Activated CD8-positive, alpha-beta memory T cell treated with anti-CD3 and anti-CD28 coated beads for 48 hours (primary cell): ENCODE measurements around the gene DOK3.
A peak's percentile ranks its signal among the peaks of the same experiment; 100 is the strongest.

Source experiments
- DNase-seq, 3 experiments: peaks; one replicate each; pipeline ENCODE4 v3.0.0-alpha.2; 2020; ENCODE audit warnings: low read depth in 2 of 3, low spot score in 2 of 3

The DOK3 gene

GRCh38 chr5:177484902-177485549 is 24.6 kb downstream of the DOK3 start:
- no peak for DNase-seq

DNA sequence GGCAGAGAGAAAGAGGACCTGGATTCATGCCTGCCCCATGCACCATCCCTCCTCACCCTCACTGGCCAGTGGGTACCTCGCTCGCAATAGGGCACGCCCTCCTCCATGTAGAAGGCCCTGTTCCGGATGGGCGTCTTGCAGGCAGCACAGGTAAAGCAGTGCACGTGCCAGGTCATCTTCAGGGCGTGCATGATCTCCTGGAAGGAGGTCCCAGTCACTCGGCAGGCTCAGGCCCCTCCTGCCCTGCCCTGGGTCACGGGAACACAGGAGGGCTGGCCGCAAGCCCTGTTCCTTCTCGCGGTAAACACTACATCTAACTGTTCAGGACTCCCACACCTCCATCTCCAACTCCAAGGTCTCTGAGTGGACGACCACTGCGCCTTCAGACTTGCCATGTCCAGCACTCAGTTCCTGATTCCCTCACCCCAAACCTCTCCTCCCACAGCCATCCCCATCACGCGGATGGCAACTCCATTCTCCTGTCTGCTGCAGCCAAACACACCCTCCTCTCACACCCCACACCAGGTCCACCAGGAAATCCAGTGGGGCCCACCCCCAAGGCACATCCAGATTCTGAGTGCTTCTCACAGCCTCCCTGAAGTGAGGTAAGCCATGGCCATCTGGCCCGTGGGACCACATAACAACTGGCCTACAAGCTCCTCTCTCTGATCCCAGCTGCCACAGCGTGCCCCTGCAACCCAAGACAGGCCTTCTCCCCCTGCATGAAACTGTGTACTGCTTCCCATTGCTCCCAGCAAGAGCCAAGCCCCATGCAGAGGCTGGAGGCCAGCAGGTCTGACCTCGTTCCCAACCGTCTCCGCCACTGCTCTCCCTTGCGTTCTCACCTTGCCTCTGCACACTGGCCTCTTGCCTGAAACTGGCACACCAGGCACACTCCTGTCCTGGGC is 25.4 kb downstream of the DOK3 start:
- no peak for DNase-seq

GRCh38 chr5:177483042-177483441 is 26.6 kb downstream of the DOK3 start:
- DNase-seq, result no peak

DNA sequence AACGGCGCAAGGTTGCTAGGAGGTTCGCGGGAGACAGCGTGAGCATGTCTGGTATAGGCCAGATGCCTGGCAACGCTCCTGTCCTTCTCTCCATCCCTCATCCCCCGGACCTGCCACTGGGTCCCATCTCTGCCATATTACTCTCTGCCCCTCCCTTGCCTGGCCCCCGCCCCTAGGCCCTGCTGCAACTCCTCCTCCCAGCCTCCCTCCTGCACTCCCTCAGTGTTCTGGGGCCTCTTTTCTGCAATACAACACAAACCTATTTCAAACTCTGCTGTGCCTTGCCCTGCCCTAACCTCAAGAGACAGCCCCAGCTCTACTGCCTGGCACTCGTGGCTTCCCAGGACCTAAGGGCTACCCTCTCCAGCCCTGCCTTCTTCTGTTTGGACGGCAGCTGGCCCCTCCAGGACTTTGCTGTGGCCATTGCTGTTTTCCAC is 27.2 kb downstream of the DOK3 start:
- no peak for DNase-seq

- DNase-seq, result no peak
Observed at GRCh38 chr5:177479774-177480173, 29.9 kb downstream of the DOK3 start.

- no peak for DNase-seq
Observed at GRCh38 chr5:177478711-177479646, 30.6 kb downstream of the DOK3 start.

- DNase-seq, result no peak
Observed at GRCh38 chr5:177477701-177478477, 31.7 kb downstream of the DOK3 start.

DNA sequence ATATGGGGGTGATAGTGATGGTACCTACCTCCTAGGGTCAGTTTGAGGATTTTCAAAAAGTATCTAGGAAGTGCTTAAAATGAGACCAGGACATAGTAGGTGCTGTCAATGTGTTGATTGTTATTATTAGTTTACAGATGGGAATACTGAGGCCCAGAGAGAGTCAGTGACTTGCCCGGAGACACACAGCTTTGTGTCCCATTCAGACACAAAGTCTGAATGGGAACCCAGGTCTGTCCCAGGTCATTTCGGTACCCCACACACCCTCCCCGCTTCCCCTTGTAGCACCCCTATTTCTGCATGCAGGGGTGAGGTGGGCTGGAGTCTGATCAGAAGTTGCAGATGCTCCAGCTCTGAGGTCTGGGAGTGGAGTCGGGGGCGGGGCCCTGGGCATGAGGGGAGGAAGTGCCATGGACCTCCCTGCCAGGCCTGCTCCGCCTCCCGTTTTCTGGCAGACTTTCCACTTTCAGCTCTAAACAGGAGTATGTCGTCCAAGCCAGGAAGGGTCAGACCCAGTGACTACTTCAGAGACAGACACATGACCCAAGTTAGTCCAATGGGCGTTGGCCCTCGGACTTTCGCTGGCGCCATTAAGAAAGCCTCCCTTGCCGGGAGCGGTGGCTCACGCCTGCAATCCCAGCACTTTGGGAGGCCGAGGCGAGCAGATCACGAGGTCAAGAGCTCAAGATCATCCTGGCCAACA is 32.9 kb downstream of the DOK3 start:
- no peak for DNase-seq

DNA sequence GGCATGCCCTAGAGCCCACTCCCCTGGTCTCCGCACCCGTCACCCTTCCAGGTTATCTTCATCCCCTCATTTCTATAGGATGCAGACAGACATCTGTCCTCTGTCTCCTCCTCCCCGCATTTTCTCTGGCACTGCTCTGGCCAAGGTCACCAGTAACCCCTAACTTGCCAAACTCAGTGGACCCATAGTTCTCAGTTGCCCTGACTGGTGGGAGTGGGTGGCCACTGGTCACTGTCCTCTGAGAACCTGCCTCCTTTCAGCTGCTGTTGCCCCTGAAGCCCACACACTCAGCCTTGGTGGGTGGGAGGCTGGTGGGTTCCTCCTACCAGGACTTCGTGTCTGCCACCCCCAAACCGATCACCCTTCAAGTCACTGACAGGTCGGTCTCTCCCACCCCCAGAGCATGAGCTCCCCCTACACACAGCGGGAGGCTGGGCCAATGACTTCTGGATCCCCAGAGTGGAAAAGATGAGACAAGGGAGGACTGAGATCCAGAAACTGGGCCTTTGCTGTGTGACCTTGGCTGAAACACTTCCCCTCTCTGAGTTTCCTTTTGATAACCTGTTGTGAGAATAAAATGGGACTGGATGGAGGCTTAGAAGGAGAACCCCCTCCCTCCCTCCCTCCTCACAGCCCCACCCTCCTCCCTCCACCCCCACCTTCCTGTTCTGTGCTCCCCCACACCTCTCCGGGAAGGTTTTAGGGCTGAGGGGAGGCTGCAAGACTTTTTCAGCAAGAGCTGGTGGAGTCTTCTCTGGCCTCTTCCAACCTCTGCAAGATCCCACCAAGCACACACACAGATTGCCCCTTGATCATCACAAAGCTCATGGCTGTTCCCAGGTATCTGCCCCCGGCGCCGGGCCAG is 33.8 kb downstream of the DOK3 start:
- no peak for DNase-seq

DNA sequence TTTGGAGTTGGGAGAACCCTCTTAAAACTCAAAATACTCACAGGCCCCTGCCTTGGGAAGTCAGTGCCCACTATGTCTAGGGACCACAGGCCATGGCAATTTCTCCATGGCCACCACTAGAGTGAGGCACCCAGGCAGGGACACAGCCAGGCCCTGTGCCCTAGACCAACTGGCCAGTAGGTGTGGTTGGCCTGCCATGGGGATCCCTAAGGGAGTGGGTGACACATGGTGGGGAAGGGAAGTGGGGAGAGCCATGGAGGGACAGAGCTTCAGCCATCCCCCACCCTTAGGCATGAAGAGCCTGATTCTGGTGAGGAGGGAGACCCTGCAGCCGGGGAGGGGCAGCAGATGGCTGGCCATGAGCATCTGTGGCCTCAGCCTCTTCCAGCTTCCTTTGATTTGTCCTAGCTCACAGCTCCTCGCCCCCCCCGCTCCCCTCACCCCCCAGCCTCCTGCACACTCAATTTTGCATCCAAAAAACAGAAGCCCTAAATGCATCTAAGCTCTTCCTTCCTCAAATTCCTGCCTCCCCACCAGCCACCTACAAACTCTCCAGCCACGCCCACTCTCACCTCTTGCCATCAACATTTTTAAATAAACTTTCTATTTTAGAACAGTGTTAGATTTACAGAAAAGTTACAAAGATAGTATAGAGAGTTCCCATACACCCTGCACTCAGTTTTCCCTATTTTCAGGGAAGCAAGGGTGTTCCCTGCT is 34.6 kb downstream of the DOK3 start:
- no peak for DNase-seq

DNA sequence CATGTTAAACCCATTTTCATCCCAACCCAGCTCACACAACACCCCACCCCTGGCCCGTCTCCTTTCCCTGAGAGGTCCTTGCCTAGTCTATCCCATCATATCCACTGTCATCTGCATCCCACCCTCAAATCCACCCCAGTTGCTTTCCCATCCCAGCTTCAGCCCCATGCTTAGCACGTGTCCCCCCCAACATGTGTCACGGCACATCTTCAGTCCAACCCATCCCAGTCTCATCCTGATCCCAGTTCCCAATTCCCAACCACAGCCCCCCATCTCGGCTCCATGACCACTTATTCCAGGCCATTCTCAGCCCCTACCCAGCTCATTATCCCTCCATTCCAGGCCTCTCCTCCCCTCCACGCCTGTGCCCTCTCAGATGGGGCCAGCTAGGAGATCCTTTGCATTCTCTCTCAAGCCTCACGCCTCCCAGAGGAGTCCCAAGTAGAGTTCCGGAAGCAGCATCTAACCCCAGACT is 35.6 kb downstream of the DOK3 start:
- DNase-seq, result no peak

GRCh38 chr5:177473443-177474001 is 36.1 kb downstream of the DOK3 start, which contains the start of gene DBN1:
TSS of gene DBN1 (minus strand) at chr5:177473634. CDS start at chr5:177473521, 113 bp downstream.
- DNase-seq, result no peak

DNA sequence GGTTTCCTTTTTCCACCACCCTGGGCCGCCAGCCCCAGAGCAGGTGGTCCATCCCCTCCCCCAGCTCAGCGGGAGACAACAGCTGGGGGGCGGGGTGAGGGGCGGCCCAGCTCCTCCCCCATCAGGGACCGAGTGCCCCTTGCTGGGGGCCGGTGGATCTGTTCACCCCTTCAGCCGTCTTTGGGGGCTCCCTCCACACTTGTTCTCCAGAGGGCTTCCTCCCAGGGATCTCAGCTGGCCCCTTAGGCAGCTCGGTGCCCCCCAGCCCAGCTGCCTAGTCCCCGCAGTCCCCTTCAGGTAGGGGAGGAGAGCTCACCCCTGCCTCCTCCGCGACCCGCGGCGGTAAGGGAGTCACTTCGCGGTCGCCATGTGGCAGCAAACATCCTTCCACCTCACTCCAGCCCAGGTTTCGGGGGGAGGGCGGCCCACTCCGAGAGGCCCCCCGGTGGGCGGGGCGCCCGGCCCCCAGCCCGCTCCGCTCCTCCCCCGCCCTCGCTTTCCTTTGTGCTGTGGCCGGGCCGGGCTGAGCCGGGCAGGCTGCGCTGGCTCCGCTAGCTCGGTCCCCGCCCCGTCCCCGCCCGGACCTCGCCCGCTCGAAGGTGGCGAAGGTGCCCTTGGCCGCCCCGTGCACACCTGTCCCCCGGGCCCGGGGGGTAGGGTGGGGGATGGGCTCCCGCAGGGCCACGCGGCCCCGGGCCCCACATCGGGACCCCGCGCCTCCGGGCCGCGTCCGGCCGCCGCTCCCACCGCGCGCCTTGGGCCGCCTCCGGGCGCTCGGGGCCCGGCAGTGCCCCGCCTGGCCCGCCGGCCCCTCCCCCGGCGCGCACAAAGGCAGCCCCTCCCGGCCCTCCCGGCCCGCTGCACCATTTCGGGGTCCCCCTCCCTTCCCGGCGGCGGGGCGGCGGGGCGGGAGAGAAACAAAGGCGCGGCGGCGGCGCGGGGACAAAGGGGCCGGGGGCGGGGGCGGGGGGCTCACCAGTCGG is 36.9 kb downstream of the DOK3 start:
- peak; percentile 47 to 77 (median 67) for DNase-seq

- DNase-seq, result no peak
Observed at GRCh38 chr5:177471610-177472356, 37.8 kb downstream of the DOK3 start.

GRCh38 chr5:177470759-177471536 is 38.7 kb downstream of the DOK3 start:
- no peak for DNase-seq
